ENCODE results near the gene KDM2A. TPM values are rescaled to one million over a fixed set of nuclear protein-coding genes. Genes with fewer than 3 reads are reported as not detected.

KDM2A gene
- polyA plus RNA-seq (2013, experiment 1 of 2) = 30.6 TPM
- polyA plus RNA-seq (2013, experiment 2 of 2) = 28.6 TPM

GRCh38 chr11:67118801-67119584, at the start of gene KDM2A:
Gene KDM2A (plus strand): TSS chr11:67119263. CDS start chr11:67121317, 2,054 bp downstream.
- Histone ChIP-seq H2BK5ac (ENCODE audit: low read depth, low read length, poor library complexity, severe bottlenecking) (peak within 1 kb of the TSS; percentile 98), H3K4ac (ENCODE audit: low read depth in 1 of 2, low read length in 2 of 2) (peak within 1 kb of the TSS; percentile 100), H2BK15ac (ENCODE audit: low read depth, poor library complexity, severe bottlenecking) (peak within 1 kb of the TSS; percentile 100), H4K91ac (ENCODE audit: low read length) (peak within 1 kb of the TSS; percentile 100), H2AFZ (ENCODE audit: low read depth, low read length) (peak within 1 kb of the TSS; percentile 97), H2AK5ac (ENCODE audit: low read length, severe bottlenecking) (peak within 1 kb of the TSS; percentile 97), H3K9me3 (ENCODE audit: control insufficient read depth, low read length) (no peaks in the 10 kb centered on the region), H3K23ac (ENCODE audit: low read length in 2 of 2) (peak within 1 kb of the TSS; percentile 81 to 94), H3K18ac (ENCODE audit: low read depth in 1 of 2, low read length in 2 of 2) (peak within 1 kb of the TSS; percentile 98 to 100), H3K27ac (ENCODE audit: low read length, poor library complexity, severe bottlenecking) (peak within 1 kb of the TSS; percentile 82), H2BK120ac (ENCODE audit: low read depth, low read length) (peak within 1 kb of the TSS; percentile 99), H3K4me2 (ENCODE audit: low read length, poor library complexity, severe bottlenecking) (peak within 1 kb of the TSS; percentile 91), H3K9ac (ENCODE audit: low read length) (peak within 1 kb of the TSS; percentile 98), H3K4me1 (ENCODE audit: control insufficient read depth, insufficient read depth, low read depth, low read length) (peaks cover 20% of the 10 kb centered on the region), H3K79me1 (replicated peaks; ENCODE audit: low read length, poor library complexity, severe bottlenecking) (no peaks in the 10 kb centered on the region), H3K14ac (ENCODE audit: low read length in 2 of 2) (peak within 1 kb of the TSS; percentile 86 to 100), H3K36me3 (ENCODE audit: control insufficient read depth in 1 of 2, insufficient read depth in 2 of 2, low read depth in 1 of 2, low read length in 2 of 2) (peaks cover 4 to 10% of the 10 kb centered on the region in 2 experiments), H4K8ac (ENCODE audit: low read length) (peak within 1 kb of the TSS; percentile 100), H3K27me3 (ENCODE audit: control insufficient read depth in 1 of 2, insufficient read depth in 1 of 2, low read length in 2 of 2) (no peaks in the 10 kb centered on the region), H3K4me3 (ENCODE audit: insufficient read depth in 1 of 2, low read depth in 1 of 2, low read length in 2 of 2) (peak within 1 kb of the TSS; percentile 89 to 99), H2BK12ac (ENCODE audit: low read length in 2 of 2) (peak within 1 kb of the TSS; percentile 18 to 97)
- WGBS = 0% methylated on average over 26 of the region's 97 CpGs
- peak; percentile 97 for DNase-seq

GRCh38 chr11:67071420-67072284, 47.4 kb upstream of the KDM2A start:
- WGBS = 42% methylated on average over 53 of the region's 53 CpGs

GRCh38 chr11:67072295-67072694, 46.8 kb upstream of the KDM2A start:
- Histone ChIP-seq H3K4ac (ENCODE audit: low read depth in 1 of 2, low read length in 2 of 2) (no peak overlapping the region), H2AFZ (ENCODE audit: low read depth, low read length) (no peak overlapping the region), H3K27me3 (ENCODE audit: control insufficient read depth in 1 of 2, insufficient read depth in 1 of 2, low read length in 2 of 2) (peaks cover 0 to 7% of the 10 kb centered on the region in 2 experiments), H4K8ac (ENCODE audit: low read length) (no peak overlapping the region), H3K79me1 (replicated peaks; ENCODE audit: low read length, poor library complexity, severe bottlenecking) (peaks cover 3% of the 10 kb centered on the region), H2BK12ac (ENCODE audit: low read length in 2 of 2) (no peak overlapping the region), H3K4me1 (ENCODE audit: control insufficient read depth, insufficient read depth, low read depth, low read length) (no peaks in the 10 kb centered on the region), H3K14ac (ENCODE audit: low read length in 2 of 2) (no peak overlapping the region), H3K36me3 (ENCODE audit: control insufficient read depth in 1 of 2, insufficient read depth in 2 of 2, low read depth in 1 of 2, low read length in 2 of 2) (peaks cover 2 to 22% of the 10 kb centered on the region in 2 experiments), H2BK5ac (ENCODE audit: low read depth, low read length, poor library complexity, severe bottlenecking) (no peak overlapping the region), H3K4me3 (ENCODE audit: insufficient read depth in 1 of 2, low read depth in 1 of 2, low read length in 2 of 2) (no peak overlapping the region), H2AK5ac (ENCODE audit: low read length, severe bottlenecking) (no peak overlapping the region), H3K23ac (ENCODE audit: low read length in 2 of 2) (no peak overlapping the region), H3K9ac (ENCODE audit: low read length) (no peak overlapping the region), H4K91ac (ENCODE audit: low read length) (no peak overlapping the region), H2BK120ac (ENCODE audit: low read depth, low read length) (no peak overlapping the region), H2BK15ac (ENCODE audit: low read depth, poor library complexity, severe bottlenecking) (no peak overlapping the region), H3K27ac (ENCODE audit: low read length, poor library complexity, severe bottlenecking) (no peak overlapping the region), H3K9me3 (ENCODE audit: control insufficient read depth, low read length) (no peaks in the 10 kb centered on the region), H3K18ac (ENCODE audit: low read depth in 1 of 2, low read length in 2 of 2) (no peak overlapping the region), H3K4me2 (ENCODE audit: low read length, poor library complexity, severe bottlenecking) (no peak overlapping the region)
- WGBS = 87% methylated on average over 11 of the region's 11 CpGs
- no peak for DNase-seq

More at GRCh38 chr11:67071420-67072284, 47.4 kb upstream of the KDM2A start:
- Histone ChIP-seq H3K18ac (ENCODE audit: low read depth in 1 of 2, low read length in 2 of 2) (no peak overlapping the region), H4K91ac (ENCODE audit: low read length) (no peak overlapping the region), H3K14ac (ENCODE audit: low read length in 2 of 2) (no peak overlapping the region), H3K4me3 (ENCODE audit: insufficient read depth in 1 of 2, low read depth in 1 of 2, low read length in 2 of 2) (no peak overlapping the region), H2AK5ac (ENCODE audit: low read length, severe bottlenecking) (no peak overlapping the region), H2BK15ac (ENCODE audit: low read depth, poor library complexity, severe bottlenecking) (no peak overlapping the region), H3K27ac (ENCODE audit: low read length, poor library complexity, severe bottlenecking) (no peak overlapping the region), H4K8ac (ENCODE audit: low read length) (no peak overlapping the region), H2BK12ac (ENCODE audit: low read length in 2 of 2) (no peak overlapping the region), H2BK120ac (ENCODE audit: low read depth, low read length) (no peak overlapping the region), H3K4ac (ENCODE audit: low read depth in 1 of 2, low read length in 2 of 2) (no peak overlapping the region), H3K9ac (ENCODE audit: low read length) (no peak overlapping the region), H3K23ac (ENCODE audit: low read length in 2 of 2) (no peak overlapping the region), H3K79me1 (replicated peaks; ENCODE audit: low read length, poor library complexity, severe bottlenecking) (peaks cover 8% of the 10 kb centered on the region), H3K27me3 (ENCODE audit: control insufficient read depth in 1 of 2, insufficient read depth in 1 of 2, low read length in 2 of 2) (peaks cover 0 to 7% of the 10 kb centered on the region in 2 experiments), H2AFZ (ENCODE audit: low read depth, low read length) (no peak overlapping the region), H3K4me1 (ENCODE audit: control insufficient read depth, insufficient read depth, low read depth, low read length) (no peaks in the 10 kb centered on the region), H3K9me3 (ENCODE audit: control insufficient read depth, low read length) (no peaks in the 10 kb centered on the region), H3K36me3 (ENCODE audit: control insufficient read depth in 1 of 2, insufficient read depth in 2 of 2, low read depth in 1 of 2, low read length in 2 of 2) (peaks cover 2 to 29% of the 10 kb centered on the region in 2 experiments), H3K4me2 (ENCODE audit: low read length, poor library complexity, severe bottlenecking) (no peak overlapping the region), H2BK5ac (ENCODE audit: low read depth, low read length, poor library complexity, severe bottlenecking) (no peak overlapping the region)
- DNase-seq = peak; percentile 70

GRCh38 chr11:67073908-67074307, 45.2 kb upstream of the KDM2A start:
- no peak overlapping the region for H3K27ac ChIP-seq (ENCODE audit: low read length, poor library complexity, severe bottlenecking)
- no peak overlapping the region for H2BK12ac ChIP-seq (ENCODE audit: low read length in 2 of 2)
- H3K79me1 ChIP-seq (replicated peaks; ENCODE audit: low read length, poor library complexity, severe bottlenecking) = no peaks in the 10 kb centered on the region
- H3K9me3 ChIP-seq (ENCODE audit: control insufficient read depth, low read length) = no peaks in the 10 kb centered on the region
- H3K14ac ChIP-seq (ENCODE audit: low read length in 2 of 2) = no peak overlapping the region
- H3K27me3 ChIP-seq (ENCODE audit: control insufficient read depth in 1 of 2, insufficient read depth in 1 of 2, low read length in 2 of 2) = peaks cover 0 to 7% of the 10 kb centered on the region in 2 experiments
- WGBS = 86% methylated on average over 9 of the region's 9 CpGs
- H2AFZ ChIP-seq (ENCODE audit: low read depth, low read length) = no peak overlapping the region
- no peak overlapping the region for H3K4me3 ChIP-seq (ENCODE audit: insufficient read depth in 1 of 2, low read depth in 1 of 2, low read length in 2 of 2)
- no peak overlapping the region for H2BK15ac ChIP-seq (ENCODE audit: low read depth, poor library complexity, severe bottlenecking)
- H3K4ac ChIP-seq (ENCODE audit: low read depth in 1 of 2, low read length in 2 of 2) = no peak overlapping the region
- no peak overlapping the region for H2BK5ac ChIP-seq (ENCODE audit: low read depth, low read length, poor library complexity, severe bottlenecking)
- H4K8ac ChIP-seq (ENCODE audit: low read length) = no peak overlapping the region
- peaks cover 7% of the 10 kb centered on the region for H3K4me1 ChIP-seq (ENCODE audit: control insufficient read depth, insufficient read depth, low read depth, low read length)
- H3K4me2 ChIP-seq (ENCODE audit: low read length, poor library complexity, severe bottlenecking) = no peak overlapping the region
- no peak overlapping the region for H4K91ac ChIP-seq (ENCODE audit: low read length)
- H2AK5ac ChIP-seq (ENCODE audit: low read length, severe bottlenecking) = no peak overlapping the region
- H3K36me3 ChIP-seq (ENCODE audit: control insufficient read depth in 1 of 2, insufficient read depth in 2 of 2, low read depth in 1 of 2, low read length in 2 of 2) = peaks cover 2 to 15% of the 10 kb centered on the region in 2 experiments
- H2BK120ac ChIP-seq (ENCODE audit: low read depth, low read length) = no peak overlapping the region
- no peak overlapping the region for H3K9ac ChIP-seq (ENCODE audit: low read length)
- DNase-seq = no peak
- H3K18ac ChIP-seq (ENCODE audit: low read depth in 1 of 2, low read length in 2 of 2) = no peak overlapping the region
- no peak overlapping the region for H3K23ac ChIP-seq (ENCODE audit: low read length in 2 of 2)

Data from mesenchymal stem cell (in vitro differentiated cells and primary cell).